CD4-positive, CD25-positive, alpha-beta regulatory T cell (primary cell): ENCODE measurements around the gene CEBPG. TPM values are rescaled to one million over a fixed set of nuclear protein-coding genes. Genes with fewer than 3 reads are reported as not detected.
A peak's percentile ranks its signal among the peaks of the same experiment; 100 is the strongest.

ENCODE experiments used
- ATAC-seq, 2 donors: fragments of 150-1000 bp; cut with Tn5 transposase; one replicate each; pipeline ENCODE4 v1.10.0; 2021; ENCODE audit warnings: low read depth in 2 of 2, moderate number of reproducible peaks in 2 of 2, moderate library complexity in 1 of 2
- DNase-seq, 3 donors: peaks; one replicate each; pipeline versions ENCODE4 v3.0.0 to v3.0.0-alpha.2; 2012 to 2022; ENCODE audit warnings: mixed read lengths in 1 of 3
- H3K27ac ChIP-seq: one replicate; pipeline ENCODE4 v1.7.0; 2013; ENCODE audit warnings: mild to moderate bottlenecking, low read length; ENCODE audit not compliant: insufficient read depth, poor library complexity, severe bottlenecking
- H3K27me3 ChIP-seq: one replicate; pipeline ENCODE4 v1.7.0; 2013; ENCODE audit warnings: low read length; ENCODE audit not compliant: control insufficient read depth, insufficient read depth
- H3K36me3 ChIP-seq: one replicate; pipeline ENCODE4 v1.7.0; 2013; ENCODE audit warnings: mild to moderate bottlenecking, low read length, moderate library complexity; ENCODE audit not compliant: control insufficient read depth, insufficient read depth
- H3K4me1 ChIP-seq: 2 replicates; pipeline ENCODE4 v1.7.0; 2013; ENCODE audit warnings: mild to moderate bottlenecking, low read length; ENCODE audit not compliant: insufficient read depth, control insufficient read depth, poor library complexity, severe bottlenecking
- H3K4me3 ChIP-seq: one replicate; pipeline ENCODE4 v1.7.0; 2013; ENCODE audit warnings: low read depth, mild to moderate bottlenecking, low read length, moderate library complexity
- H3K9me3 ChIP-seq, 2 experiments: 1 replicate in 1 of 2; 2 replicates in 1 of 2; pipeline ENCODE4 v1.7.0; 2013; ENCODE audit warnings: low read length in 2 of 2, mild to moderate bottlenecking in 1 of 2, moderate library complexity in 1 of 2; ENCODE audit not compliant: control insufficient read depth in 2 of 2
- H3K27ac Mint-ChIP-seq, 3 donors: one replicate each; pipeline ENCODE4 v1.8.0; 2020 to 2022; ENCODE audit warnings: mild to moderate bottlenecking in 3 of 3, mixed read lengths in 3 of 3, moderate library complexity in 2 of 3
- H3K27me3 Mint-ChIP-seq: one replicate; pipeline ENCODE4 v1.8.0; 2022; ENCODE audit warnings: mild to moderate bottlenecking, mixed read lengths
- H3K36me3 Mint-ChIP-seq: one replicate; pipeline ENCODE4 v1.8.0; 2020; ENCODE audit warnings: mixed read lengths
- H3K4me1 Mint-ChIP-seq, 4 donors: one replicate each; pipeline ENCODE4 v1.8.0; 2020 to 2022; ENCODE audit warnings: mixed read lengths in 4 of 4, mild to moderate bottlenecking in 1 of 4
- H3K4me3 Mint-ChIP-seq, 4 donors: one replicate each; pipeline ENCODE4 v1.8.0; 2020 to 2022; ENCODE audit warnings: mild to moderate bottlenecking in 4 of 4, mixed read lengths in 4 of 4, moderate library complexity in 3 of 4
- H3K9me3 Mint-ChIP-seq, 7 donors: one replicate each; pipeline ENCODE4 v1.8.0; 2020 to 2022; ENCODE audit warnings: mixed read lengths in 7 of 7, mild to moderate bottlenecking in 3 of 7, moderate library complexity in 2 of 7
- polyA plus RNA-seq, 4 donors: library from polyadenylated mRNA; unstranded; fragments of 300-500 nt; fragmentation: Illumina TruSeq; gene quantifications; one replicate each; pipeline ENCODE4 v1.2.3, GENCODE V29; 2021
- total RNA-seq: library from RNA; stranded (reverse); gene quantifications from one replicate; pipeline ENCODE4 v1.2.3, GENCODE V29; 2022

The CEBPG gene
- total and polyA plus RNA-seq, 5 donors from 2014 or later = 10.5 to 19.9 (median 14.1) TPM

- H3K36me3 Mint-ChIP-seq = no peaks in the 10 kb centered on the region
- no peaks in the 10 kb centered on the region for H3K9me3 ChIP-seq
- H3K4me1 ChIP-seq = peaks cover 5% of the 10 kb centered on the region
- no peaks in the 10 kb centered on the region for H3K27me3 ChIP-seq
- H3K27ac Mint-ChIP-seq = no peak overlapping the region
- H3K4me3 ChIP-seq = no peak overlapping the region
- peaks cover 0 to 8% (median 1%) of the 10 kb centered on the region in 4 donors for H3K4me1 Mint-ChIP-seq
- no peaks in the 10 kb centered on the region for H3K27me3 Mint-ChIP-seq
- H3K4me3 Mint-ChIP-seq = peak overlapping the region in 2 of 4 donors; percentile 62 to 74
- no peak overlapping the region for H3K27ac ChIP-seq
- ATAC-seq = peak; percentile 61 to 69
- no peaks in the 10 kb centered on the region for H3K9me3 Mint-ChIP-seq
- DNase-seq = peak; percentile 33 to 68 (median 52)
- H3K36me3 ChIP-seq = no peaks in the 10 kb centered on the region
Measured at GRCh38 chr19:33416307-33417215, 43.1 kb downstream of the CEBPG start.

DNA sequence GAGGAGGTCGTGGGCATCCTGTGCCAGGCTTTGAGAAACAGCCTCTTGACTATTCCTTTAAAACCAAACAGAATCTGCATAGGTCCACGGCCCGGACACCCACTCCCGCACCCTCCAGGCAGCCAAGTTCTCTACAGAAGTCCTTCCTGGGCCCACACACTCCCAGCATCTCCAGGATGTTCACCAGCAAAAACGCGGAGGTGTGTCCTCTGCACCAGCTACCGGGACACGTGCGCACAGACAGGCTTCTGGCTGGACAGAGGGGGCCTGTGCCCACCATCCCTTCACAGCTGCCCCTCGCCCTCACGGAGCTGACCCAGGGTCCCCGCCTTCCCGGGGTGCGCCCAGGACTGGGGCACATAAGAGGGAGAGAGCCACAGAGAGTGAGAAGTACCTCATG is 44.2 kb downstream of the CEBPG start:
- ATAC-seq = no peak
- H3K27me3 ChIP-seq = no peaks in the 10 kb centered on the region
- Mint-ChIP-seq H3K4me1 (peaks cover 0 to 8% (median 1%) of the 10 kb centered on the region in 4 donors), H3K27me3 (no peaks in the 10 kb centered on the region), H3K4me3 (no peak overlapping the region), H3K9me3 (no peaks in the 10 kb centered on the region), H3K27ac (no peak overlapping the region), H3K36me3 (no peaks in the 10 kb centered on the region)
- no peaks in the 10 kb centered on the region for H3K36me3 ChIP-seq
- H3K4me3 ChIP-seq = no peak overlapping the region
- H3K4me1 ChIP-seq = peaks cover 5% of the 10 kb centered on the region
- DNase-seq = no peak
- H3K27ac ChIP-seq = no peak overlapping the region
- H3K9me3 ChIP-seq = no peaks in the 10 kb centered on the region

GRCh38 chr19:33418461-33418860 is 45.0 kb downstream of the CEBPG start:
- H3K36me3 ChIP-seq = no peaks in the 10 kb centered on the region
- no peak for ATAC-seq
- H3K4me3 ChIP-seq = no peak overlapping the region
- H3K4me3 Mint-ChIP-seq = no peak overlapping the region
- no peaks in the 10 kb centered on the region for H3K27me3 Mint-ChIP-seq
- H3K9me3 ChIP-seq = no peaks in the 10 kb centered on the region
- peaks cover 5% of the 10 kb centered on the region for H3K4me1 ChIP-seq
- no peak for DNase-seq
- no peak overlapping the region for H3K27ac Mint-ChIP-seq
- H3K4me1 Mint-ChIP-seq = peaks cover 0 to 8% (median 1%) of the 10 kb centered on the region in 4 donors
- no peak overlapping the region for H3K27ac ChIP-seq
- no peaks in the 10 kb centered on the region for H3K9me3 Mint-ChIP-seq
- H3K36me3 Mint-ChIP-seq = no peaks in the 10 kb centered on the region
- H3K27me3 ChIP-seq = no peaks in the 10 kb centered on the region

- no peaks in the 10 kb centered on the region for H3K9me3 ChIP-seq
- no peaks in the 10 kb centered on the region for H3K36me3 Mint-ChIP-seq
- H3K4me3 ChIP-seq = no peak overlapping the region
- H3K9me3 Mint-ChIP-seq = no peaks in the 10 kb centered on the region
- H3K27me3 Mint-ChIP-seq = no peaks in the 10 kb centered on the region
- H3K27ac ChIP-seq = no peak overlapping the region
- no peaks in the 10 kb centered on the region for H3K27me3 ChIP-seq
- peaks cover 0 to 8% (median 1%) of the 10 kb centered on the region in 4 donors for H3K4me1 Mint-ChIP-seq
- H3K27ac Mint-ChIP-seq = no peak overlapping the region
- DNase-seq (no peak), ATAC-seq (no peak)
- no peaks in the 10 kb centered on the region for H3K36me3 ChIP-seq
- peaks cover 5% of the 10 kb centered on the region for H3K4me1 ChIP-seq
- no peak overlapping the region for H3K4me3 Mint-ChIP-seq
Measured at GRCh38 chr19:33418871-33419787, 45.6 kb downstream of the CEBPG start.

DNA sequence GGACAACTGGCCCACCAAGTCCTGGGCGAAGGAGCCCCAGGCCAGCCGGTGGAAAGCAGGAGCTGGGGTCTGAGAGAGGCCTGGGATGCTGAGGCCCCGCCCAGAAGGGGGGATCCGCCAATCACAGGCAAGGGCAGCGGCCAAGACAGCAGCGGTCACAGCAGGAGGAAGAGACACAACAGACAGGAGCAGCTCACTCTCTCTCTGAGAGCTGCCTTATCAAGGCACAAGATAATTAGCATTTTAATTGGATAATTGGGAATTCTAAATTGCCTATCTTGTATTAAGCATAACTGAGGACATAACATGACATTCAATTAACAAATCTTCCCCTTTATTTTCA is 46.2 kb downstream of the CEBPG start:
- H3K36me3 ChIP-seq = no peaks in the 10 kb centered on the region
- H3K9me3 Mint-ChIP-seq = no peaks in the 10 kb centered on the region
- H3K27ac ChIP-seq = no peak overlapping the region
- H3K4me1 Mint-ChIP-seq = peaks cover 0 to 8% (median 1%) of the 10 kb centered on the region in 4 donors
- H3K27me3 Mint-ChIP-seq = no peaks in the 10 kb centered on the region
- no peaks in the 10 kb centered on the region for H3K9me3 ChIP-seq
- H3K4me1 ChIP-seq = peaks cover 5% of the 10 kb centered on the region
- H3K4me3 Mint-ChIP-seq = no peak overlapping the region
- peaks cover 5% of the 10 kb centered on the region for H3K36me3 Mint-ChIP-seq
- ATAC-seq (no peak), DNase-seq (no peak)
- H3K27me3 ChIP-seq = no peaks in the 10 kb centered on the region
- no peak overlapping the region for H3K4me3 ChIP-seq
- H3K27ac Mint-ChIP-seq = no peak overlapping the region

- H3K27me3 ChIP-seq = no peaks in the 10 kb centered on the region
- ATAC-seq (no peak), DNase-seq (no peak)
- no peak overlapping the region for H3K4me3 ChIP-seq
- Mint-ChIP-seq H3K4me3 (no peak overlapping the region), H3K27ac (no peak overlapping the region), H3K36me3 (peaks cover 8% of the 10 kb centered on the region), H3K9me3 (no peaks in the 10 kb centered on the region), H3K4me1 (peaks cover 0 to 8% (median 1%) of the 10 kb centered on the region in 4 donors), H3K27me3 (no peaks in the 10 kb centered on the region)
- no peaks in the 10 kb centered on the region for H3K36me3 ChIP-seq
- peaks cover 5% of the 10 kb centered on the region for H3K4me1 ChIP-seq
- H3K27ac ChIP-seq = no peak overlapping the region
- no peaks in the 10 kb centered on the region for H3K9me3 ChIP-seq
Measured at GRCh38 chr19:33420821-33421220, 47.3 kb downstream of the CEBPG start.

- no peak overlapping the region for H3K4me3 Mint-ChIP-seq
- H3K27ac ChIP-seq = no peak overlapping the region
- H3K4me1 Mint-ChIP-seq = peaks cover 0 to 4% (median 1%) of the 10 kb centered on the region in 4 donors
- H3K9me3 Mint-ChIP-seq = no peaks in the 10 kb centered on the region
- no peaks in the 10 kb centered on the region for H3K9me3 ChIP-seq
- no peaks in the 10 kb centered on the region for H3K27me3 Mint-ChIP-seq
- DNase-seq (no peak), ATAC-seq (no peak)
- H3K36me3 ChIP-seq = no peaks in the 10 kb centered on the region
- H3K4me1 ChIP-seq = peaks cover 3% of the 10 kb centered on the region
- no peaks in the 10 kb centered on the region for H3K27me3 ChIP-seq
- peaks cover 8% of the 10 kb centered on the region for H3K36me3 Mint-ChIP-seq
- H3K27ac Mint-ChIP-seq = no peak overlapping the region
- no peak overlapping the region for H3K4me3 ChIP-seq
Measured at GRCh38 chr19:33421368-33421767, 47.9 kb downstream of the CEBPG start.
